Lung microvascular endothelial cell (primary cell): ENCODE measurements around the gene ATP6V0E1. TPM values are rescaled to one million over a fixed set of nuclear protein-coding genes. Genes with fewer than 3 reads are reported as not detected.

Experiments used
- DNase-seq, 2 donors: peaks; one replicate each; pipeline versions ENCODE4 v3.0.0 to v3.0.0-alpha.2; 2010; ENCODE audit warnings: low read depth in 2 of 2
- total RNA-seq: library from RNA; depleted of rRNA; stranded (reverse); fragments of >200 nt; gene quantifications from 2 replicates; pipeline ENCODE4 v1.2.1, GENCODE V29; 2014

The ATP6V0E1 gene
- total RNA-seq, 1 donor from 2014 or later = 553 TPM

- DNase-seq = no peak
Observed at GRCh38 chr5:172956228-172956627, 27.3 kb upstream of the ATP6V0E1 start.

GRCh38 chr5:172956936-172957335 lies 26.6 kb upstream of the ATP6V0E1 start:
- DNase-seq = no peak

GRCh38 chr5:172957458-172957857 lies 26.1 kb upstream of the ATP6V0E1 start:
- DNase-seq = no peak

- DNase-seq = peak; percentile 73 to 82
Observed at GRCh38 chr5:172958331-172959046, 25.1 kb upstream of the ATP6V0E1 start.

- DNase-seq = peak; percentile 23 to 28
Observed at GRCh38 chr5:172959824-172960799, 23.5 kb upstream of the ATP6V0E1 start.

- DNase-seq = no peak
Observed at GRCh38 chr5:172969921-172970320, 13.7 kb upstream of the ATP6V0E1 start.

GRCh38 chr5:172971482-172971881 lies 12.1 kb upstream of the ATP6V0E1 start:
- DNase-seq = no peak

GRCh38 chr5:172972552-172972951 lies 11.0 kb upstream of the ATP6V0E1 start:
- no peak for DNase-seq

- no peak for DNase-seq
Observed at GRCh38 chr5:172973127-172973916, 10.2 kb upstream of the ATP6V0E1 start.

GRCh38 chr5:172973931-172974330 lies 9.6 kb upstream of the ATP6V0E1 start:
- DNase-seq = no peak

- DNase-seq = no peak
Observed at GRCh38 chr5:172975289-172975688, 8.3 kb upstream of the ATP6V0E1 start.

GRCh38 chr5:172979778-172980177 lies 3.8 kb upstream of the ATP6V0E1 start:
- no peak for DNase-seq

GRCh38 chr5:172981931-172982330 lies 1.6 kb upstream of the ATP6V0E1 start:
- DNase-seq = no peak

GRCh38 chr5:172984244-172984953 lies 828 bp downstream of the ATP6V0E1 start:
- DNase-seq = peak; percentile 90 to 91

GRCh38 chr5:172985596-172985995 lies 2.0 kb downstream of the ATP6V0E1 start:
- DNase-seq = no peak

- DNase-seq = peak in 1 of 2 donors; percentile 26
Observed at GRCh38 chr5:172988276-172988675, 4.7 kb downstream of the ATP6V0E1 start.

- DNase-seq = no peak
Observed at GRCh38 chr5:172990776-172991175, 7.2 kb downstream of the ATP6V0E1 start.

GRCh38 chr5:172994405-172994804 lies 10.8 kb downstream of the ATP6V0E1 start:
- no peak for DNase-seq

- no peak for DNase-seq
Observed at GRCh38 chr5:172999372-172999973, 15.9 kb downstream of the ATP6V0E1 start.

GRCh38 chr5:172999974-173000373 lies 16.4 kb downstream of the ATP6V0E1 start:
- DNase-seq = no peak
